Activated T-cell treated with anti-CD3 and anti-CD28 coated beads, Interleukin-2, amount 50 U/mL, for 4 hours (primary cell): ENCODE measurements around the gene COMMD1. TPM values are rescaled to one million over a fixed set of nuclear protein-coding genes. Genes with fewer than 3 reads are reported as not detected.
A peak's percentile ranks its signal among the peaks of the same experiment; 100 is the strongest.
"Not testable (repeated sequence)": the region's sequence is repeated elsewhere in the genome, so short reads cannot be mapped to it uniquely, and the experiment has no call there.

Source experiments
- ATAC-seq, 2 donors: fragments of 200-7000 bp; cut with Tn5 transposase; one replicate each; pipeline ENCODE4 v1.10.0; 2021
- DNase-seq: peaks from one replicate; pipeline ENCODE4 v3.0.0-alpha.2; 2020
- H3K27me3 Mint-ChIP-seq: one replicate; pipeline ENCODE4 v1.8.0; 2021; ENCODE audit warnings: low read depth, mixed read lengths
- H3K36me3 Mint-ChIP-seq: one replicate; pipeline ENCODE4 v1.8.0; 2022; ENCODE audit warnings: mixed read lengths; ENCODE audit not compliant: insufficient read depth
- H3K4me1 Mint-ChIP-seq: one replicate; pipeline ENCODE4 v1.8.0; 2021; ENCODE audit warnings: low read depth, mixed read lengths
- H3K4me3 Mint-ChIP-seq: one replicate; pipeline ENCODE4 v1.8.0; 2021; ENCODE audit warnings: mild to moderate bottlenecking, moderate library complexity, mixed read lengths
- H3K9me3 Mint-ChIP-seq: one replicate; pipeline ENCODE4 v1.8.0; 2021; ENCODE audit warnings: mixed read lengths
- total RNA-seq, 3 donors: library from RNA; stranded (reverse); gene quantifications; one replicate each; pipeline ENCODE4 v1.2.1, GENCODE V29; 2021

Gene COMMD1
- total RNA-seq, 3 donors from 2014 or later = 29.7 to 37.0 (median 31.0) TPM

DNA sequence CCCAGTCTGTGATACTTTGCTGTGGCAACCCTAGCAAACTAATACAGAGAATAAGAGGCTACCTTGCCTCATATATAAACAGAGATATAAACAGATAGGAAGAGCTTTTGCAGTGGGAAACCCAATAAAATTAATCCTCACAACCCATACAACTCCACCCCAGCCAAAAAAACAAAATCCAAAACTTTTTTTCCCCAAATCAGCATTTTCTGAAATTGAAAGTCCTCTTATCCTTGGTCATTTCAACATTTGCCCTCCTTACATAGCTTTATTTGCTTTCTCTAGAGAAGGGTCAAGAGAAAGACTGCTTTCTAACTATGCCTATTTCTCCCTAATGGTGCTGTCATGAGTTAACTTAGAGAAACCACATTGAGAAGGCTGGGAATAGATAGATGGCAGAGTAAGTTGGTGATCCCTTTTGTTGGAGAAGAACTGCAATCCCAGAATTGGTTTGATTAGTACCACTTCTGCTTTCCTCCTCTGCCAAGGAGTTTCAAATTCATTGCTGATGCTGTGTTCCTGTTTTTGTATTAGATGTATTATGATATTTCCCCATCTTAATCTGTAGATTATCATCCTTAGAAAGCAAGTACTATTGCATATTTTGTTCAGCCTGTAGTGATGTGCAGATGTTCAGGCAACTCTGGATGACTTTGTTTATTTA is 214.0 kb downstream of the COMMD1 start:
- no peak overlapping the region for H3K4me3 Mint-ChIP-seq
- H3K36me3 Mint-ChIP-seq = peaks cover 6% of the 10 kb centered on the region
- H3K9me3 Mint-ChIP-seq = no peaks in the 10 kb centered on the region
- no peaks in the 10 kb centered on the region for H3K27me3 Mint-ChIP-seq
- no peak for ATAC-seq
- DNase-seq = no peak
- H3K4me1 Mint-ChIP-seq = peaks cover 6% of the 10 kb centered on the region

DNA sequence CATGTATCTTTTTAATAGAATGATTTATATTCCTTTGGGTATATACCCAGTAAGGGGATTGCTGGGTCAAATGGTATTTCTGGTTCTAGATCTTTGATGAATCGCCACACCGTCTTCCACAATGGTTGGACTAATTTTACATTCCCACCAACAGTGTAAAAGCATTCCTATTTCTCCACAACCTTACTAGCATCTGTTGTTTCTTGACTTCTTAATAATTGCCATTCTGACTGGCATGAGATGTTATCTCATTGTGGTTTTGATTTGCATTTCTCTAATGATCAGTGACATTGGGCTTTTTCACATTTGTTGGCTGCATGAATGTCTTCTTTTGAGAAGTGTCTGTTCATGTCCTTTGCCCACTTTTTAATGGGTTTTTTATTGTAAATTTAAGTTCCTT is 220.8 kb downstream of the COMMD1 start:
- not testable (repeated sequence) for H3K9me3 Mint-ChIP-seq, H3K27me3 Mint-ChIP-seq, ATAC-seq

GRCh38 chr2:62133320-62133823 is 227.9 kb downstream of the COMMD1 start:
- ATAC-seq (no peak), DNase-seq (no peak)
- no peak overlapping the region for H3K4me3 Mint-ChIP-seq
- H3K27me3 Mint-ChIP-seq = no peaks in the 10 kb centered on the region
- H3K4me1 Mint-ChIP-seq = peaks cover 1% of the 10 kb centered on the region
- H3K36me3 Mint-ChIP-seq = peaks cover 14% of the 10 kb centered on the region
- no peaks in the 10 kb centered on the region for H3K9me3 Mint-ChIP-seq

More for the DNA sequence above, 220.8 kb downstream of the COMMD1 start:
- not testable (repeated sequence) for H3K4me1 Mint-ChIP-seq, H3K36me3 Mint-ChIP-seq, H3K4me3 Mint-ChIP-seq, DNase-seq

GRCh38 chr2:62136956-62137830 is 231.7 kb downstream of the COMMD1 start:
- ATAC-seq = no peak
- no peaks in the 10 kb centered on the region for H3K27me3 Mint-ChIP-seq
- no peak for DNase-seq
- peaks cover 17% of the 10 kb centered on the region for H3K36me3 Mint-ChIP-seq
- H3K4me3 Mint-ChIP-seq = no peak overlapping the region
- H3K9me3 Mint-ChIP-seq = no peaks in the 10 kb centered on the region
- peaks cover 2% of the 10 kb centered on the region for H3K4me1 Mint-ChIP-seq

GRCh38 chr2:62140426-62141141 is 235.1 kb downstream of the COMMD1 start:
- no peak for DNase-seq
- H3K9me3 Mint-ChIP-seq = no peaks in the 10 kb centered on the region
- peaks cover 12% of the 10 kb centered on the region for H3K36me3 Mint-ChIP-seq
- no peaks in the 10 kb centered on the region for H3K27me3 Mint-ChIP-seq
- ATAC-seq = no peak
- H3K4me3 Mint-ChIP-seq = no peak overlapping the region
- H3K4me1 Mint-ChIP-seq = peaks cover 2% of the 10 kb centered on the region

- no peaks in the 10 kb centered on the region for H3K9me3 Mint-ChIP-seq
- no peaks in the 10 kb centered on the region for H3K27me3 Mint-ChIP-seq
- H3K4me3 Mint-ChIP-seq = no peak overlapping the region
- DNase-seq (no peak), ATAC-seq (no peak)
- peaks cover 6% of the 10 kb centered on the region for H3K36me3 Mint-ChIP-seq
- peaks cover 2% of the 10 kb centered on the region for H3K4me1 Mint-ChIP-seq
Measured at GRCh38 chr2:62141142-62141740, 235.8 kb downstream of the COMMD1 start.

DNA sequence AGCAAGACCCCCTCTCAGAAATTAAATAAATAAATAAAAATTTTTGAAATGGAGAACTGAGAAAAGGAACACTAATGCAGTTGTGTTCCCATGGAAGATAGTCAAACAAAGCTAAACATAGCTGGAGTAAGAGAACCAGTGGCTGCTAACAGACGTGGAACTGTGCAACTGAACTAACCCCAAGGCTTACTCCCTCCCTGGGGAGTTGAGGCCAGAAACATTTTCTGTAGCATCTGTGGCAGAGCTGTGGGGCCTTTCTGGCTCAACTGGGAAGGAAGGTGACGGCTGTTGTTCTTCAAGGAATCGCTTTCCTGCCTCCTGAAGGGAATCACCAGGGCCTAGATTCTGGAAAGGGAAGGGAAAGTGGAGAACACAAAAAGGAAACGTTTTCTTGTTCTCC is 236.6 kb downstream of the COMMD1 start:
- no peak overlapping the region for H3K4me3 Mint-ChIP-seq
- H3K4me1 Mint-ChIP-seq = peaks cover 7% of the 10 kb centered on the region
- ATAC-seq (no peak), DNase-seq (no peak)
- H3K9me3 Mint-ChIP-seq = no peaks in the 10 kb centered on the region
- H3K36me3 Mint-ChIP-seq = peaks cover 3% of the 10 kb centered on the region
- H3K27me3 Mint-ChIP-seq = no peaks in the 10 kb centered on the region

DNA sequence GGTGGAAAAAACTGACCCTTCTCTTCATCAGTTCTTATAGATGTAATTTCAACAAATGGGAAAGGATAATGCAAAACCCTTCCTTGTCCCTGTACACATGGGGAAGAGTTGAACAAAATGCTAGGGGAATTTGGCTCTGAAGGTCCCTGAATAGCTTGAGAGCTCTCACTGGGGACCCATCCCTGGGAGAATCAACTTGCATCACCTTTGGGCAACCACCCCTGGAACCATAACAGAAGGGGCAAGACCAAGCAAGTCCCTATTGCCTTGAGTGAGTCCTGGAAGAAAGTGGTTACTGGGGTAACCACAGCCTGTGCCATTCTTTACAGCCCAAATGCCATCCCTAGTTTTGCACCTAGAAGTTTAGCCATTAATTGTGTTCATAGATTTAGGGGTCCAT is 238.2 kb downstream of the COMMD1 start:
- Mint-ChIP-seq H3K9me3 (no peaks in the 10 kb centered on the region), H3K27me3 (no peaks in the 10 kb centered on the region), H3K4me3 (no peak overlapping the region), H3K36me3 (peaks cover 6% of the 10 kb centered on the region), H3K4me1 (peaks cover 9% of the 10 kb centered on the region)
- ATAC-seq = no peak
- no peak for DNase-seq

DNA sequence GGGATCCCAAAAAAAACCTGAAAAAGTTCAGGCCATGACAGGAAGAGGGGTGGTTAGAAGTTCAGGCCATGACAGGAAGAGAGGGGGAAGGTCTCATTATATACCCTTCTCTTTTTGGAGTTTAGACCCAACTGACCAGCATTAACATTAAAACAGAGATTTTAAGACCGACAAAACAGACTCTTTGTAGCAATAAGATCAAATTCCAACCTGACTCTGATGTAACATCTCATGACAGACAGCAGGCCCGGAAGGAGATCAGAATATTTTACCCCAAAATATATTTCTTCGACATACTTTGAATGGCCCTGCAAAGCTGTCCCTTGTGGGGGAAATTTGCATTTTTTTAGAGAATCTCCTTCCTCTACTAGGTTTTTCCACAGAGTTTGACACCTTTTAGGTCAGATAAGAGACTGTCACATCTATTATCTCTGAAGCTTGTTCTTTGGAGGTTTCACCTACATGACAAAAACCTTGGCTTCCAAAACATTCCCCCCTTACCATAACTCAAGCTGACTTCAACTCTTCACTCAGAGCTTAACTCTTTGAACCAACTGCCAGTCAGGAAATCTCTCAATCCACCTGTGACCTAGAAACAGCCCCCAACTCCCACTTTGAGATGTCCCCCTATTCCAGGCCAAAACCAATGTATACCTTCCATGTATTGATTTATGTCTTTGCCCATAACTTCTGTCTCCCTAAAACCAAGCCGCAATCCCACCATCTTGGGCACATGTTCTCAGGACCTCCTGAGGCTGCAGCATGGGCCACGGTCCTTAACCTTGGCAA is 239.4 kb downstream of the COMMD1 start:
- H3K36me3 Mint-ChIP-seq = peaks cover 6% of the 10 kb centered on the region
- no peaks in the 10 kb centered on the region for H3K9me3 Mint-ChIP-seq
- no peaks in the 10 kb centered on the region for H3K27me3 Mint-ChIP-seq
- peaks cover 9% of the 10 kb centered on the region for H3K4me1 Mint-ChIP-seq
- no peak for ATAC-seq
- DNase-seq = no peak
- no peak overlapping the region for H3K4me3 Mint-ChIP-seq

DNA sequence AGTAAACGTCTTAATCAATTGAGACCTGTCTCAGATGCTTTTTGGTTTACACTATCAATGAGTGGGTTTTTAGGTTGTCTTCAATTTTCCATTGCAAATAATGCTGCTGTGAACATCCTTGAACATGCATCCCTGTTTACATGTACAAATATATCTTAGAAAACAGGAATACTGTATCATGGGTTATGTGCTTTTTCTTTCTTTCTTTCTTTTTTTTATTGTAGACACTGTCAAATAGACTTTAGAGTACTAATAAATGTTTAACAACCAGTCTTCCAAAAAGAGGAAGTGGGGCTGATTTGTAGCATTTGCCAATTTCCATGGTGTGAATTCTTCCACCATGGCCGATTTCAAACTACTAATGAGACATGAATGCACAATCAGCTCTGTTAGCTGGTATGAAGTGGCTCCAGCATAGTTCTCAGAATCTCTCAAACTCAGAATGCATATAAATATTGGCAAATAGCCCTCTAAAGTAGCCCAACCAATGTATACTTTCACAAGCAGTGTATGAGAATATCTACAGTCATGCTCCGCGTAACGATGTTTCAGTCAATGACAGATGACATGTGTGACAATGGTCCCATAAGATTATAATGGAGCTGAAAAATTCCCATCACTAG is 240.1 kb downstream of the COMMD1 start:
- Mint-ChIP-seq H3K4me3 (no peak overlapping the region), H3K27me3 (no peaks in the 10 kb centered on the region), H3K36me3 (peaks cover 6% of the 10 kb centered on the region), H3K9me3 (no peaks in the 10 kb centered on the region), H3K4me1 (peaks cover 9% of the 10 kb centered on the region)
- DNase-seq (no peak), ATAC-seq (no peak)

- H3K9me3 Mint-ChIP-seq, H3K36me3 Mint-ChIP-seq, H3K27me3 Mint-ChIP-seq, ATAC-seq, H3K4me3 Mint-ChIP-seq, H3K4me1 Mint-ChIP-seq: not testable (repeated sequence)
- DNase-seq = peak; percentile 11
Measured at GRCh38 chr2:62146790-62147189, 241.3 kb downstream of the COMMD1 start.

- Mint-ChIP-seq H3K4me1 (peaks cover 7% of the 10 kb centered on the region), H3K4me3 (no peak overlapping the region), H3K27me3 (no peaks in the 10 kb centered on the region), H3K36me3 (peaks cover 10% of the 10 kb centered on the region), H3K9me3 (no peaks in the 10 kb centered on the region)
- no peak for DNase-seq
- no peak for ATAC-seq
Measured at GRCh38 chr2:62147610-62148301, 242.3 kb downstream of the COMMD1 start.

DNA sequence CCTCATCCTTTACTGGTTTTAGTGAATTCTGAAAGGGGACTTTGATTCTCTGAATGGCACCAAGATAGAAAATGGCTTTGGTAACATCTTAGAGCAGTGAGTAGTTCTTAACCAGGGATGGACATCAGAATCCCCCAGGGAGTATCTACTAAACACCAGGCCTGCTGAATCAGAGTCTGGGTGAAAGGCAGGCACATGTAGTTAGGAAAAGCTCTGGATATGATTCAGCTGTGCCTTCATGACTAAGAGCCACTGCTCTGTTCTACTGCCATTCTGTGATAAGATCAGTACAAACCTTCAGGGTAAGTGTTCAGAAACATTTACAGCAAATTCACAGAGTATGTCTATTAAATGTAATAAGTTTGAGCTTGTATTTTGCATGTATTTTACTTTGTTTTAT is 244.2 kb downstream of the COMMD1 start:
- ATAC-seq = no peak
- no peaks in the 10 kb centered on the region for H3K27me3 Mint-ChIP-seq
- H3K4me3 Mint-ChIP-seq = no peak overlapping the region

More for the DNA sequence above, 244.2 kb downstream of the COMMD1 start:
- Mint-ChIP-seq H3K4me1 (peaks cover 7% of the 10 kb centered on the region), H3K36me3 (peaks cover 10% of the 10 kb centered on the region), H3K9me3 (no peaks in the 10 kb centered on the region)
- no peak for DNase-seq
